K562 (cell line): ENCODE results near the gene GGT6. TPM values are rescaled to one million over a fixed set of nuclear protein-coding genes. Genes with fewer than 3 reads are reported as not detected.

Experiments used
- ATAC-seq: fragments of 200-7000 bp; cut with Tn5 transposase; 3 replicates; pipeline ENCODE4 v1.9.1; 2020; ENCODE audit warnings: moderate library complexity
- BruUV-seq: library from RNA; stranded (reverse); fragments of 400-500 nt; replicated peaks from 2 replicates; lab custom pipeline; 2021; lab: Mats Ljungman, UMichigan
- CTCF ChIA-PET: fragments of 300-600 bp; formaldehyde crosslinking; extraction: SDS; loops from one replicate; lab custom pipeline; 2021; ENCODE audit warnings: low intra/inter-chr PET ratio; lab: Yijun Ruan, JAX
- POLR2A ChIA-PET: fragments of 300-600, 350-650 bp; sonication (Branson Sonifier 250); formaldehyde crosslinking; extraction: SDS; loops from one replicate; lab custom pipeline; 2021; ENCODE audit warnings: antibody characterized with exemption, inconsistent platforms; lab: Yijun Ruan, JAX
- DNase-seq, 4 experiments: peaks; one replicate each; pipeline versions ENCODE4 v3.0.0 to v3.0.0-alpha.2; 2011 to 2018; ENCODE audit warnings: low spot score in 3 of 4, mixed read lengths in 3 of 4; ENCODE audit errors: extremely low read depth in 1 of 4
- FAIRE-seq: peaks from 2 replicates; lab custom pipeline; 2011; peaks lifted over from hg19 to GRCh38; lab: Jason Lieb, UNC
- H2AFZ ChIP-seq: 2 replicates; pipeline ENCODE4 v1.6.0; 2011; ENCODE audit warnings: low read depth, low read length, control low read depth, inconsistent platforms
- H3K27ac ChIP-seq: fragments of 200-600 bp; 3 replicates; pipeline ENCODE4 v1.8.0; 2011; ENCODE audit warnings: low read depth, mild to moderate bottlenecking, control low read depth, inconsistent platforms, low read length, moderate library complexity, mixed read lengths; ENCODE audit errors: extremely low read depth
- H3K27me3 ChIP-seq, 2 experiments: fragments of 300-600 bp in 1 of 2; 2 replicates in 1 of 2; 3 replicates in 1 of 2; pipeline versions ENCODE4 v1.6.0 to v1.8.0; 2011; ENCODE audit warnings: inconsistent platforms in 2 of 2, low read length in 2 of 2, mild to moderate bottlenecking in 1 of 2, mixed read lengths in 1 of 2, moderate library complexity in 1 of 2; ENCODE audit not compliant: control insufficient read depth in 2 of 2, insufficient read depth in 2 of 2
- H3K36me3 ChIP-seq: fragments of 300-600 bp; 3 replicates; pipeline ENCODE4 v1.8.0; 2011; ENCODE audit warnings: mild to moderate bottlenecking, low read length, inconsistent platforms; ENCODE audit not compliant: control insufficient read depth, insufficient read depth
- H3K4me1 ChIP-seq, 2 experiments: fragments of 200-600 bp in 1 of 2; replicated peaks in 1 of 2; 2 replicates in 1 of 2; 3 replicates in 1 of 2; pipeline versions ENCODE4 v1.5.1 to v1.8.0; 2011; ENCODE audit warnings: inconsistent platforms in 2 of 2, low read length in 2 of 2, mild to moderate bottlenecking in 1 of 2, mixed read lengths in 1 of 2, moderate library complexity in 1 of 2; ENCODE audit not compliant: control insufficient read depth in 2 of 2, insufficient read depth in 2 of 2
- H3K4me2 ChIP-seq: 2 replicates; pipeline ENCODE4 v1.6.1; 2011; ENCODE audit warnings: low read length, control low read depth, inconsistent platforms, mixed read lengths; ENCODE audit not compliant: insufficient read depth
- H3K4me3 ChIP-seq: fragments of 200-600 bp; sonication (generic), shearing (Covaris generic); 2 replicates; pipeline ENCODE4 v1.5.1; 2016; ENCODE audit warnings: control low read depth, inconsistent platforms
- H3K79me2 ChIP-seq: fragments of 200-600 bp; 3 replicates; pipeline ENCODE4 v1.8.0; 2011; ENCODE audit warnings: low read length, inconsistent platforms; ENCODE audit not compliant: control insufficient read depth, insufficient read depth
- H3K9ac ChIP-seq, 2 experiments: 2 replicates each; pipeline versions ENCODE4 v1.6.0 to v1.6.1; 2011; ENCODE audit warnings: low read depth in 2 of 2, low read length in 2 of 2, control low read depth in 1 of 2, inconsistent platforms in 1 of 2, mild to moderate bottlenecking in 1 of 2, mixed read lengths in 1 of 2; ENCODE audit not compliant: insufficient read depth in 1 of 2
- H3K9me1 ChIP-seq: one replicate; pipeline ENCODE4 v1.6.0; 2011; ENCODE audit warnings: inconsistent platforms, mild to moderate bottlenecking, low read length, moderate library complexity; ENCODE audit not compliant: control insufficient read depth, insufficient read depth
- H3K9me3 ChIP-seq: replicated peaks from 2 replicates; pipeline ENCODE4 v1.5.1; 2011; ENCODE audit warnings: low read depth, low read length, inconsistent platforms; ENCODE audit not compliant: control insufficient read depth, insufficient read depth
- H4K20me1 ChIP-seq: replicated peaks from 2 replicates; pipeline ENCODE4 v1.6.1; 2011; ENCODE audit warnings: low read length, inconsistent platforms, mixed read lengths; ENCODE audit not compliant: control insufficient read depth, insufficient read depth
- NCOA2 ChIP-seq, 2 experiments: fragments of 450-650 bp; IDR thresholded peaks; 2 replicates each; pipeline ENCODE4 v1.6.1; 2018; ENCODE audit warnings: mild to moderate bottlenecking in 2 of 2, moderate library complexity in 1 of 2; ENCODE audit not compliant: partially characterized antibody in 2 of 2
- POLR2G ChIP-seq: fragments of 200-400 bp; formaldehyde crosslinking; IDR thresholded peaks from 2 replicates; pipeline ENCODE4 v1.6.1; 2017; ENCODE audit warnings: low read depth, mild to moderate bottlenecking, antibody characterized with exemption, low read length, moderate library complexity
- RFX1 ChIP-seq: fragments of 450-650 bp; IDR thresholded peaks from 2 replicates; pipeline ENCODE4 v1.6.1; 2016; ENCODE audit warnings: mild to moderate bottlenecking, moderate library complexity
- SMARCC2 ChIP-seq: fragments of 450-650 bp; IDR thresholded peaks from 2 replicates; pipeline ENCODE4 v1.6.1; 2017; ENCODE audit warnings: antibody characterized with exemption, moderate library complexity, mild to moderate bottlenecking, low read depth
- TSHZ1 ChIP-seq: fragments of 250-450 bp; sonication (Bioruptor Pico); IDR thresholded peaks from 2 replicates; pipeline ENCODE4 v1.4.0; 2020; ENCODE audit warnings: mild to moderate bottlenecking, moderate library complexity
- WGBS: fragments of 100-300 bp; shearing (Covaris generic); methylation state at CpG from one replicate; pipeline ENCODE4 v1.1.6; 2016; ENCODE audit warnings: low coverage, mixed read lengths; ENCODE audit not compliant: insufficient coverage; ENCODE audit errors: missing lambda C conversion rate; 5-methylcytosine and 5-hydroxymethylcytosine counted together
- in situ Hi-C: fragments of 300-500 bp; cut with MboI; formaldehyde crosslinking; loops from 4 replicates; pipeline ENCODE4 v1.15.0; 2018; ENCODE audit warnings: inconsistent platforms, mixed read lengths
- intact Hi-C: fragments of 100-400 bp; cut with micrococcal nuclease; formaldehyde crosslinking; loops from 2 replicates; pipeline ENCODE4 v1.14.2; 2022
- polyA plus RNA-seq, 8 experiments: library from polyadenylated mRNA; depleted of rRNA in 4 of 8; stranded (reverse) in 5 of 8; unstranded in 3 of 8; fragments of >200 nt; fragmentation: Nextera tagmentation in 2 of 8; fragmentation: Illumina TruSeq in 1 of 8; extraction: Ambion mirVana in 2 of 8; extraction: Trizol in 1 of 8; gene quantifications; 2 replicates each; pipeline versions ENCODE4 v1.2.1 to v1.2.3, GENCODE V29; 2011 to 2014; ENCODE audit warnings: inconsistent platforms in 1 of 8, missing spikeins in 1 of 8
- total RNA-seq, 7 experiments: library from RNA; depleted of rRNA in 6 of 7; stranded (reverse); fragments of >200 nt in 6 of 7; fragmentation: Illumina TruSeq in 2 of 7; extraction: Trizol in 2 of 7; gene quantifications; 2 replicates each; pipeline versions ENCODE4 v1.2.1 to v1.2.3, GENCODE V29; 2011 to 2021; ENCODE audit warnings: low replicate concordance in 1 of 7

GGT6 gene
- total and polyA plus RNA-seq, 9 of the 15 experiments (the other 6 are each of a cell fraction or from before 2014, with no cell fraction given) = 0.09 TPM; not detected in 8

- H3K79me2 ChIP-seq = peaks cover 7% of the 10 kb centered on the region
- BruUV-seq = no TSS peak
- H3K9me3 ChIP-seq = no peaks in the 10 kb centered on the region
- no peak for FAIRE-seq
- H3K4me1 ChIP-seq = peaks cover 3 to 16% of the 10 kb centered on the region in 2 experiments; a peak in 4 of 5 replicates
- H3K4me3 ChIP-seq = no peak overlapping the region
- H2AFZ ChIP-seq = no peak overlapping the region
- TF ChIP-seq SMARCC2 (no peak), NCOA2 (IDR thresholded peaks at IDR 0.05; ENCODE audit: partially characterized antibody in 2 of 2) (no peak), POLR2G (no peak)
- no peaks in the 10 kb centered on the region for H3K9me1 ChIP-seq
- H4K20me1 ChIP-seq = no peaks in the 10 kb centered on the region
- H3K9ac ChIP-seq = no peak overlapping the region
- no peaks in the 10 kb centered on the region for H3K27me3 ChIP-seq
- ChIA-PET CTCF (no interaction called here), POLR2A (no interaction called here)
- DNase-seq = no peak
- no peak overlapping the region for H3K27ac ChIP-seq
- in situ Hi-C loops = no loop called here
- 85% methylated on average over 4 of the region's 5 CpGs for WGBS
- no peak overlapping the region for H3K4me2 ChIP-seq
- ATAC-seq = no peak
- no peaks in the 10 kb centered on the region for H3K36me3 ChIP-seq
- intact Hi-C loops = loop anchor here (10.0 kb wide), 1 partner anchor 145 kb away; the partner anchor contains the start of gene PELP1
These were observed 411 bp downstream of the GGT6 start for GRCh38 chr17:4559966-4560365.

GRCh38 chr17:4559139-4559791, 1.1 kb downstream of the GGT6 start:
- Histone ChIP-seq H3K4me1 (peaks cover 3 to 22% of the 10 kb centered on the region in 2 experiments; a peak in 4 of 5 replicates), H3K79me2 (peaks cover 14% of the 10 kb centered on the region), H3K9ac (no peak overlapping the region), H3K27me3 (no peaks in the 10 kb centered on the region), H3K9me3 (no peaks in the 10 kb centered on the region), H2AFZ (no peak overlapping the region), H3K4me2 (no peak overlapping the region), H4K20me1 (no peaks in the 10 kb centered on the region), H3K27ac (no peak overlapping the region), H3K4me3 (no peak overlapping the region), H3K9me1 (no peaks in the 10 kb centered on the region), H3K36me3 (no peaks in the 10 kb centered on the region)
- no peak for FAIRE-seq
- TF ChIP-seq TSHZ1 (CRISPR knock-in tag) (no peak), RFX1 (peak; percentile 55)
- CTCF ChIA-PET = no interaction called here
- BruUV-seq = no TSS peak
- POLR2A ChIA-PET = no interaction called here
- ATAC-seq = no peak
- intact Hi-C loops (no loop called here), in situ Hi-C loops (no loop called here)
- no peak for DNase-seq
- 61% methylated on average over 14 of the region's 17 CpGs for WGBS
